ENCODE data around the gene NSRP1.

- TF ChIP-seq CTCF (conservative IDR thresholded peaks at IDR 0.05; ENCODE audit: low read depth, low read length) (no peak), RFX5 (IDR thresholded peaks at IDR 0.05; ENCODE audit: low read depth, low read length) (no peak), BHLHE40 (IDR thresholded peaks at IDR 0.05; ENCODE audit: low read depth, low read length) (no peak)
Observed at GRCh38 chr17:30209930-30210329, 93.3 kb downstream of the NSRP1 start.

Measured in IMR-90 (cell line).